ENCODE results near the gene RREB1.

The RREB1 gene

GRCh38 chr6:7175462-7175861, 67.7 kb downstream of the RREB1 start:
- TF ChIP-seq EZH2 (IDR thresholded peaks at IDR 0.05; ENCODE audit: borderline replicate concordance, low read depth, low read length, severe bottlenecking) (no peak), CTCF (IDR thresholded peaks at IDR 0.05; ENCODE audit: borderline replicate concordance, extremely low read depth, low read length, poor library complexity, severe bottlenecking) (no peak)
- Histone ChIP-seq H3K9ac (ENCODE audit: low read depth, low read length) (no peak overlapping the region), H3K27me3 (ENCODE audit: insufficient read depth, low read length, poor library complexity) (no peaks in the 10 kb centered on the region), H3K4me3 (ENCODE audit: low read depth in 1 of 2, low read length in 2 of 2) (no peak overlapping the region), H2AFZ (ENCODE audit: low read depth, low read length) (no peak overlapping the region), H3K9me3 (ENCODE audit: insufficient read depth, low read length, severe bottlenecking) (no peaks in the 10 kb centered on the region), H3K4me1 (ENCODE audit: insufficient read depth, low read length) (no peaks in the 10 kb centered on the region), H3K79me2 (ENCODE audit: insufficient read depth, low read length) (peaks cover 59% of the 10 kb centered on the region), H4K20me1 (ENCODE audit: insufficient read depth, low read length) (peaks cover 41% of the 10 kb centered on the region), H3K27ac (ENCODE audit: low read length) (no peak overlapping the region), H3K36me3 (ENCODE audit: insufficient read depth, low read length) (peaks cover 39% of the 10 kb centered on the region), H3K4me2 (ENCODE audit: insufficient read depth, low read length) (no peak overlapping the region)
- DNase-seq (no peak), ATAC-seq (ENCODE audit: insufficient read depth, low read depth) (no peak)

- no peak for DNase-seq
- no peak overlapping the region for H3K4me2 ChIP-seq (ENCODE audit: insufficient read depth, low read length)
- no peak overlapping the region for H2AFZ ChIP-seq (ENCODE audit: low read depth, low read length)
- H4K20me1 ChIP-seq (ENCODE audit: insufficient read depth, low read length), result peaks cover 34% of the 10 kb centered on the region
- H3K9me3 ChIP-seq (ENCODE audit: insufficient read depth, low read length, severe bottlenecking), result no peaks in the 10 kb centered on the region
- no peak overlapping the region for H3K27ac ChIP-seq (ENCODE audit: low read length)
- H3K36me3 ChIP-seq (ENCODE audit: insufficient read depth, low read length), result peaks cover 47% of the 10 kb centered on the region
- H3K4me1 ChIP-seq (ENCODE audit: insufficient read depth, low read length), result no peaks in the 10 kb centered on the region
- ATAC-seq (ENCODE audit: insufficient read depth, low read depth), result no peak
- no peak overlapping the region for H3K4me3 ChIP-seq (ENCODE audit: low read depth in 1 of 2, low read length in 2 of 2)
- H3K27me3 ChIP-seq (ENCODE audit: insufficient read depth, low read length, poor library complexity), result no peaks in the 10 kb centered on the region
- TF ChIP-seq CTCF (IDR thresholded peaks at IDR 0.05; ENCODE audit: borderline replicate concordance, extremely low read depth, low read length, poor library complexity, severe bottlenecking) (no peak), EZH2 (IDR thresholded peaks at IDR 0.05; ENCODE audit: borderline replicate concordance, low read depth, low read length, severe bottlenecking) (no peak)
- H3K9ac ChIP-seq (ENCODE audit: low read depth, low read length), result no peak overlapping the region
- peaks cover 51% of the 10 kb centered on the region for H3K79me2 ChIP-seq (ENCODE audit: insufficient read depth, low read length)
Observed at GRCh38 chr6:7176208-7176607, 68.4 kb downstream of the RREB1 start.

GRCh38 chr6:7178280-7178679, 70.5 kb downstream of the RREB1 start:
- no peak overlapping the region for H3K4me2 ChIP-seq (ENCODE audit: insufficient read depth, low read length)
- H3K4me1 ChIP-seq (ENCODE audit: insufficient read depth, low read length), result no peaks in the 10 kb centered on the region
- ATAC-seq (ENCODE audit: insufficient read depth, low read depth), result no peak
- H3K9me3 ChIP-seq (ENCODE audit: insufficient read depth, low read length, severe bottlenecking), result no peaks in the 10 kb centered on the region
- DNase-seq, result no peak
- peaks cover 32% of the 10 kb centered on the region for H3K79me2 ChIP-seq (ENCODE audit: insufficient read depth, low read length)
- H2AFZ ChIP-seq (ENCODE audit: low read depth, low read length), result no peak overlapping the region
- no peaks in the 10 kb centered on the region for H3K27me3 ChIP-seq (ENCODE audit: insufficient read depth, low read length, poor library complexity)
- TF ChIP-seq EZH2 (IDR thresholded peaks at IDR 0.05; ENCODE audit: borderline replicate concordance, low read depth, low read length, severe bottlenecking), result no peak
- no peak for TF ChIP-seq CTCF (IDR thresholded peaks at IDR 0.05; ENCODE audit: borderline replicate concordance, extremely low read depth, low read length, poor library complexity, severe bottlenecking)
- peaks cover 65% of the 10 kb centered on the region for H3K36me3 ChIP-seq (ENCODE audit: insufficient read depth, low read length)
- H3K27ac ChIP-seq (ENCODE audit: low read length), result no peak overlapping the region
- H3K4me3 ChIP-seq (ENCODE audit: low read depth in 1 of 2, low read length in 2 of 2), result no peak overlapping the region
- H3K9ac ChIP-seq (ENCODE audit: low read depth, low read length), result no peak overlapping the region
- peaks cover 15% of the 10 kb centered on the region for H4K20me1 ChIP-seq (ENCODE audit: insufficient read depth, low read length)

GRCh38 chr6:7180751-7181150, 73.0 kb downstream of the RREB1 start:
- H3K9me3 ChIP-seq (ENCODE audit: insufficient read depth, low read length, severe bottlenecking), result no peaks in the 10 kb centered on the region
- H2AFZ ChIP-seq (ENCODE audit: low read depth, low read length), result no peak overlapping the region
- H3K27me3 ChIP-seq (ENCODE audit: insufficient read depth, low read length, poor library complexity), result no peaks in the 10 kb centered on the region
- H3K9ac ChIP-seq (ENCODE audit: low read depth, low read length), result no peak overlapping the region
- peaks cover 83% of the 10 kb centered on the region for H3K36me3 ChIP-seq (ENCODE audit: insufficient read depth, low read length)
- H3K4me3 ChIP-seq (ENCODE audit: low read depth in 1 of 2, low read length in 2 of 2), result no peak overlapping the region
- no peak overlapping the region for H3K4me2 ChIP-seq (ENCODE audit: insufficient read depth, low read length)
- no peak for TF ChIP-seq CTCF (IDR thresholded peaks at IDR 0.05; ENCODE audit: borderline replicate concordance, extremely low read depth, low read length, poor library complexity, severe bottlenecking)
- no peak for TF ChIP-seq EZH2 (IDR thresholded peaks at IDR 0.05; ENCODE audit: borderline replicate concordance, low read depth, low read length, severe bottlenecking)
- H3K79me2 ChIP-seq (ENCODE audit: insufficient read depth, low read length), result peaks cover 11% of the 10 kb centered on the region
- no peaks in the 10 kb centered on the region for H3K4me1 ChIP-seq (ENCODE audit: insufficient read depth, low read length)
- no peak for ATAC-seq (ENCODE audit: insufficient read depth, low read depth)
- H3K27ac ChIP-seq (ENCODE audit: low read length), result no peak overlapping the region
- no peak for DNase-seq
- H4K20me1 ChIP-seq (ENCODE audit: insufficient read depth, low read length), result peaks cover 7% of the 10 kb centered on the region; the same call in 1 of the 2 replicates
